ENCODE measurements around the gene HSD17B10.
"Not testable (repeated sequence)": the region's sequence is repeated elsewhere in the genome, so short reads cannot be mapped to it uniquely, and the experiment has no call there.

Gene HSD17B10

DNA sequence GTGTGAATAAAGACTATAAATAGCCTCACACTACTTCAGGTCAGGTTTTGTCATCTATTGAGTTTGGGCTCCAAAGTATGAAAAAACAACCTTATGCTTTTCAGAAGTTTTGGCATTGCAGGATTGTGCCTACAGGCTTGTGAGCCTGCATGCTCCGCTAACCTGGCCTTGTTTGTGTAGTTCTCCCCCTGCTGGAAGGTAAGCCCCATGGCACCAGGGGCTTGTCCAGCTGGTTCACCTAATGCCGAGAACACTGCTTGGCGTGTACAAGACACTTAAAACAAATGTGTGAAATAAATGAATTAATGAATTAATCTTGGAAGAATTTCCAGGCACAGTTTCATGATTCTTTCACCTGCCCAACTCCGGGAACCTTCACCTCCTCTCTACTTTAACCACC lies 1.8 kb upstream of the HSD17B10 start:
- Histone ChIP-seq H3K4me1 (ENCODE audit: control insufficient read depth, low read depth, low read length) (no peaks in the 10 kb centered on the region), H3K36me3 (ENCODE audit: control insufficient read depth, low read depth, low read length) (no peaks in the 10 kb centered on the region), H3K9ac (ENCODE audit: low read length) (no peak overlapping the region), H3K27ac (ENCODE audit: low read length) (no peak overlapping the region), H3K27me3 (ENCODE audit: control insufficient read depth, insufficient read depth, low read length) (peaks cover 8% of the 10 kb centered on the region), H3K4me3 (ENCODE audit: low read length) (no peak overlapping the region), H3K9me3 (ENCODE audit: control insufficient read depth, low read depth, low read length) (no peaks in the 10 kb centered on the region)

DNA sequence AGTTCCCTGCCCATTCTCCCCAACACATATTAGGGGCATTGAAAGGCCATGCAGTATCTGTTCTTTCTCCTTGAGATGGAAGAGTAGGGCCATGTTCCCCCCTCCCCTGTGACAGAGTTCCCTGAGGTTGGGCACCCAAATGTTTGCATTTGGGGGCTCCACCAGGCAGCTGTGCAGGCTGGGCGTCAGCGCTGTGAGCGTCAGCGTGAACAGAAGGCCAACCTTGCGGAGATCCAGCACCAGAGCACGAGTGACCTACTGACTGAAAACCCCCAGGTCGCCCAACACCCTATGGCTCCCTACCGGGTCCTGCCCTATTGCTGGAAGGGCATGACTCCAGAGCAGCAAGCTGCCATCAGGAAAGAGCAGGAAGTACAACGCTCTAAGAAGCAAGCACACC lies 3.9 kb downstream of the HSD17B10 start:
- no peaks in the 10 kb centered on the region for H3K27me3 ChIP-seq (ENCODE audit: control insufficient read depth, insufficient read depth, low read length)
- H3K27ac ChIP-seq (ENCODE audit: low read length) = no peak overlapping the region
- H3K9ac ChIP-seq (ENCODE audit: low read length) = no peak overlapping the region
- peaks cover 3% of the 10 kb centered on the region for H3K9me3 ChIP-seq (ENCODE audit: control insufficient read depth, low read depth, low read length)
- no peaks in the 10 kb centered on the region for H3K36me3 ChIP-seq (ENCODE audit: control insufficient read depth, low read depth, low read length)
- no peaks in the 10 kb centered on the region for H3K4me1 ChIP-seq (ENCODE audit: control insufficient read depth, low read depth, low read length)
- H3K4me3 ChIP-seq (ENCODE audit: low read length) = no peak overlapping the region

DNA sequence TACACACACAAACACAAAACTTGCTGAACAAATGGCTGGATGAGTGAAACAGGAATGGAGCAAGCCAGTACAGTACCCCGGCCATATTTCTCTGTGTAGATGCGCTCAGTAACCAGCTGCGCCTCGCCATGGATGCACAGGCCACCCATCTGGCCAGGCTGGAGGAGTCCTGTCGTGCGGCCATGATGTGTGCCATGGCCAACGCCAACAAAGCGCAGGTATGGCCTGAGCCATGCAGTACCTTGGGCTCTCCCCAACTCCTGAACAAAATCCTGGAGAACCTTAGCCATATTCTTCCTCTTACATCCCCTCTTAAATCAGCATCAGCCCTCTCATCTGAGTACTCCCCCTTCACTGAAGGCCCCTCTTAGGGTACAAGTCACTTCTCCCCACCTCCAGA lies 4.4 kb downstream of the HSD17B10 start:
- Histone ChIP-seq H3K9me3 (ENCODE audit: control insufficient read depth, low read depth, low read length) (peaks cover 3% of the 10 kb centered on the region), H3K4me1 (ENCODE audit: control insufficient read depth, low read depth, low read length) (no peaks in the 10 kb centered on the region), H3K9ac (ENCODE audit: low read length) (no peak overlapping the region), H3K36me3 (ENCODE audit: control insufficient read depth, low read depth, low read length) (no peaks in the 10 kb centered on the region), H3K27ac (ENCODE audit: low read length) (no peak overlapping the region), H3K4me3 (ENCODE audit: low read length) (no peak overlapping the region), H3K27me3 (ENCODE audit: control insufficient read depth, insufficient read depth, low read length) (no peaks in the 10 kb centered on the region)

- Histone ChIP-seq H3K9me3 (ENCODE audit: control insufficient read depth, low read depth, low read length) (no peaks in the 10 kb centered on the region), H3K36me3 (ENCODE audit: control insufficient read depth, low read depth, low read length) (no peaks in the 10 kb centered on the region), H3K4me3 (ENCODE audit: low read length) (peak within 1 kb of the TSS; percentile 93), H3K27ac (ENCODE audit: low read length) (peak within 1 kb of the TSS; percentile 90), H3K27me3 (ENCODE audit: control insufficient read depth, insufficient read depth, low read length) (no peaks in the 10 kb centered on the region), H3K4me1 (ENCODE audit: control insufficient read depth, low read depth, low read length) (peaks cover 4% of the 10 kb centered on the region), H3K9ac (ENCODE audit: low read length) (peak within 1 kb of the TSS; percentile 98)
Measured at GRCh38 chrX:53422861-53423306, 11.3 kb downstream of the HSD17B10 start, which contains the start of gene RIBC1. TSS of gene RIBC1 (plus strand) at chrX:53422873. CDS start at chrX:53426277, 3,404 bp downstream.

GRCh38 chrX:53422086-53422860 lies 11.9 kb downstream of the HSD17B10 start, which contains the start of gene SMC1A:
TSS of gene SMC1A (minus strand) at chrX:53422654. CDS start at chrX:53422600, 54 bp downstream.
- Histone ChIP-seq H3K4me1 (ENCODE audit: control insufficient read depth, low read depth, low read length) (peaks cover 4% of the 10 kb centered on the region), H3K27ac (ENCODE audit: low read length) (peak within 1 kb of the TSS; percentile 90), H3K27me3 (ENCODE audit: control insufficient read depth, insufficient read depth, low read length) (no peaks in the 10 kb centered on the region), H3K9ac (ENCODE audit: low read length) (peak within 1 kb of the TSS; percentile 98), H3K36me3 (ENCODE audit: control insufficient read depth, low read depth, low read length) (no peaks in the 10 kb centered on the region), H3K9me3 (ENCODE audit: control insufficient read depth, low read depth, low read length) (no peaks in the 10 kb centered on the region), H3K4me3 (ENCODE audit: low read length) (peak within 1 kb of the TSS; percentile 93)

DNA sequence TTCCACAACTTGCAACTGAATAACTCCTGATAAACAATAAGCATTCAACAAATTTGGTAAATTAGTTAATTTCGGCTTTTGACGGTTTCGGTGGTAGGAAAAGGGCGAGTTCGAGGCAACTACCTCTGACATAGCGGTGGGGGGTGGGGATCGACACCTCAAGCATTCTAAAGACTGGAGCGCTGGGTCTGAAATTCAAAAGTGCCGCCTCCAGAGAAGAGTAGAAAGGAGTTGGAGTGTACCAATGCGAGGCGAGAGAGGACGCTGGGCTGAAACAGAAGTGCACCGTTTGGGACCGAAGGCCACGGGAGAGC lies 12.4 kb downstream of the HSD17B10 start:
- H3K36me3 ChIP-seq (ENCODE audit: control insufficient read depth, low read depth, low read length) = no peaks in the 10 kb centered on the region
- peak overlapping the region; percentile 98 for H3K9ac ChIP-seq (ENCODE audit: low read length)
- H3K4me3 ChIP-seq (ENCODE audit: low read length) = peak overlapping the region; percentile 93
- H3K27ac ChIP-seq (ENCODE audit: low read length) = peak overlapping the region; percentile 90
- H3K4me1 ChIP-seq (ENCODE audit: control insufficient read depth, low read depth, low read length) = peaks cover 4% of the 10 kb centered on the region
- H3K9me3 ChIP-seq (ENCODE audit: control insufficient read depth, low read depth, low read length) = no peaks in the 10 kb centered on the region
- no peaks in the 10 kb centered on the region for H3K27me3 ChIP-seq (ENCODE audit: control insufficient read depth, insufficient read depth, low read length)

DNA sequence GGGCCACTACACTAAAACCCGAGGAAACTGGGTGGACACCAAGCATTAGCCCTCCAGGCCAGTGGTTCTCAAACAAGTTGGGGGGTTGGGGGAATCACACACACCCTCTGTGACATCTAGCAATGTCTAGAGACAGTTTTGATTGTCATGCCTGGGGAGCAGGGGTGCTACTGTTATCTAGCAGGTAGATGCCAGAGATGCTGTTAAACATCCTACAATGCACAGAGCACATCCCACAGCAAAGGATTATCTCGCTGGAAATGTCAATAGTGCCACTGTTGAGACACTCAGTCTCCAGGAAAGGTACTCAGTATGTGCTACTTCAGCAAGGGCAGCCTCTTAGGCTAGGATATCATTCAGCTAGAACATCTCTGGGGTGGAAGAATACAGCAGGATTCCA lies 13.0 kb downstream of the HSD17B10 start:
- Histone ChIP-seq H3K9ac (ENCODE audit: low read length) (peak overlapping the region; percentile 98), H3K27ac (ENCODE audit: low read length) (no peak overlapping the region), H3K9me3 (ENCODE audit: control insufficient read depth, low read depth, low read length) (no peaks in the 10 kb centered on the region), H3K27me3 (ENCODE audit: control insufficient read depth, insufficient read depth, low read length) (no peaks in the 10 kb centered on the region), H3K4me1 (ENCODE audit: control insufficient read depth, low read depth, low read length) (peaks cover 4% of the 10 kb centered on the region), H3K36me3 (ENCODE audit: control insufficient read depth, low read depth, low read length) (no peaks in the 10 kb centered on the region), H3K4me3 (ENCODE audit: low read length) (peak overlapping the region; percentile 93)

GRCh38 chrX:53420351-53420750 lies 13.8 kb downstream of the HSD17B10 start:
- not testable (repeated sequence) for H3K9ac ChIP-seq (ENCODE audit: low read length); H3K9me3 ChIP-seq (ENCODE audit: control insufficient read depth, low read depth, low read length); H3K4me1 ChIP-seq (ENCODE audit: control insufficient read depth, low read depth, low read length); H3K27ac ChIP-seq (ENCODE audit: low read length); H3K36me3 ChIP-seq (ENCODE audit: control insufficient read depth, low read depth, low read length); H3K4me3 ChIP-seq (ENCODE audit: low read length); H3K27me3 ChIP-seq (ENCODE audit: control insufficient read depth, insufficient read depth, low read length)

DNA sequence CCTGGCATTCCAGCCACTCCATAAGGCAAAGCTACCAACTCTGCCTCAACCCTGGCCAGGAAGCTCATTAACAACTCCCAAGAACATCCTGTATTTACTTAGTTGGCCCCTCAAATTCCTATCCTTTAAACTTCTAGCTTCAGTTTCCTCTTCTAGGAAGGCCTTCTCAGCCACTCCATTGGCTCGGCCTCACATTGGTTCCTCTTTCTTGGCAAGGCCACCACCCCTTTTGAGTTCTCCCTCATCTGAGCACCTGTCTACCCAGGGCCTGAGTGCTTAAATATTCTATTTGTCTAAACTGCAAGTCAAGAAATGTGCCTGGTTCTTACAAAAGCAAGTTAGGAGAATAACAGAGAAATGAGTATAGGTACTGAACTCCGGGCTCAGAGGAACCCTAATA lies 21.7 kb downstream of the HSD17B10 start:
- Histone ChIP-seq H3K4me1 (ENCODE audit: control insufficient read depth, low read depth, low read length) (no peaks in the 10 kb centered on the region), H3K9ac (ENCODE audit: low read length) (no peak overlapping the region), H3K4me3 (ENCODE audit: low read length) (no peak overlapping the region), H3K27ac (ENCODE audit: low read length) (no peak overlapping the region), H3K9me3 (ENCODE audit: control insufficient read depth, low read depth, low read length) (peaks cover 7% of the 10 kb centered on the region), H3K27me3 (ENCODE audit: control insufficient read depth, insufficient read depth, low read length) (no peaks in the 10 kb centered on the region), H3K36me3 (ENCODE audit: control insufficient read depth, low read depth, low read length) (peaks cover 47% of the 10 kb centered on the region)

- peaks cover 60% of the 10 kb centered on the region for H3K36me3 ChIP-seq (ENCODE audit: control insufficient read depth, low read depth, low read length)
- H3K4me1 ChIP-seq (ENCODE audit: control insufficient read depth, low read depth, low read length) = no peaks in the 10 kb centered on the region
- H3K27me3 ChIP-seq (ENCODE audit: control insufficient read depth, insufficient read depth, low read length) = no peaks in the 10 kb centered on the region
- no peak overlapping the region for H3K4me3 ChIP-seq (ENCODE audit: low read length)
- no peak overlapping the region for H3K9ac ChIP-seq (ENCODE audit: low read length)
- no peak overlapping the region for H3K27ac ChIP-seq (ENCODE audit: low read length)
- H3K9me3 ChIP-seq (ENCODE audit: control insufficient read depth, low read depth, low read length) = peaks cover 13% of the 10 kb centered on the region
Measured at GRCh38 chrX:53403535-53403934, 30.6 kb downstream of the HSD17B10 start.

DNA sequence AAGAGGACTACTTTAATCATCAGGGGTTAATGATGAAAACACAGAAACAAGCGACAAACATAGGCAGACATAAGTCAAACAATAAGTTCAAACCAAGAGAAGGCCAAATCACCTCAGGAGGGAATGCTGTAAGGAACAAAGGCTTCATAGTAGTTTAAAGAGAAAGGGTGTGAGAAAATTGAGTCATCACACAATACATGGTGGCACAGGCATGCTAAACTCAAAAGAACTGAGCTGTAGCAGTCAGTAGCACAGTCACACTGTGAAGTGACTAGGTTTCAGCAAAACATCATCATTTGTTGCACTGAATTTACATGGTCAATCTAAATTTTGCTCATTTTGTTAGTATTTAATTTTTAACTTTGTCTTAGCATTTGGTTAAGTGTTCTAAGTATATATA lies 36.0 kb downstream of the HSD17B10 start:
- Histone ChIP-seq H3K27ac (ENCODE audit: low read length) (no peak overlapping the region), H3K9ac (ENCODE audit: low read length) (no peak overlapping the region), H3K4me1 (ENCODE audit: control insufficient read depth, low read depth, low read length) (no peaks in the 10 kb centered on the region), H3K36me3 (ENCODE audit: control insufficient read depth, low read depth, low read length) (peaks cover 38% of the 10 kb centered on the region), H3K4me3 (ENCODE audit: low read length) (no peak overlapping the region), H3K9me3 (ENCODE audit: control insufficient read depth, low read depth, low read length) (peaks cover 13% of the 10 kb centered on the region), H3K27me3 (ENCODE audit: control insufficient read depth, insufficient read depth, low read length) (no peaks in the 10 kb centered on the region)

Measured in iPS-18a (cell line).